WI38 (cell line): ENCODE measurements around the gene CDK15.

Experiments used
- H3K4me3 ChIP-seq: 2 replicates; pipeline ENCODE4 v1.5.1; 2011; ENCODE audit warnings: low read depth, mild to moderate bottlenecking, control low read depth, low read length
- CTCF ChIP-seq: IDR thresholded peaks from 2 replicates; pipeline ENCODE4 v1.5.1; 2012; ENCODE audit warnings: low read depth, mild to moderate bottlenecking, control low read depth, low read length

The CDK15 gene

GRCh38 chr2:201769666-201770373 lies 36.5 kb upstream of the CDK15 start:
- no peak for TF ChIP-seq CTCF

GRCh38 chr2:201773990-201774389 lies 32.3 kb upstream of the CDK15 start:
- no peak overlapping the region for H3K4me3 ChIP-seq
- TF ChIP-seq CTCF, result no peak

More at GRCh38 chr2:201769666-201770373, 36.5 kb upstream of the CDK15 start:
- no peak overlapping the region for H3K4me3 ChIP-seq

GRCh38 chr2:201774546-201774945 lies 31.8 kb upstream of the CDK15 start:
- H3K4me3 ChIP-seq, result no peak overlapping the region
- no peak for TF ChIP-seq CTCF

- TF ChIP-seq CTCF, result no peak
- no peak overlapping the region for H3K4me3 ChIP-seq
Observed at GRCh38 chr2:201775326-201775725, 31.0 kb upstream of the CDK15 start.

- no peak overlapping the region for H3K4me3 ChIP-seq
- TF ChIP-seq CTCF, result no peak
Observed at GRCh38 chr2:201777043-201777442, 29.3 kb upstream of the CDK15 start.

GRCh38 chr2:201777869-201778268 lies 28.5 kb upstream of the CDK15 start:
- no peak for TF ChIP-seq CTCF
- no peak overlapping the region for H3K4me3 ChIP-seq

- TF ChIP-seq CTCF, result no peak
- peak overlapping the region; percentile 97 for H3K4me3 ChIP-seq
Observed at GRCh38 chr2:201779901-201780673, 26.2 kb upstream of the CDK15 start.
